ENCODE results near the gene AMACR. TPM values are rescaled to one million over a fixed set of nuclear protein-coding genes. Genes with fewer than 3 reads are reported as not detected.

AMACR gene
- total and polyA plus RNA-seq, 7 experiments from 2014 or later: 2.7 to 12.0 (median 8.2) TPM

DNA sequence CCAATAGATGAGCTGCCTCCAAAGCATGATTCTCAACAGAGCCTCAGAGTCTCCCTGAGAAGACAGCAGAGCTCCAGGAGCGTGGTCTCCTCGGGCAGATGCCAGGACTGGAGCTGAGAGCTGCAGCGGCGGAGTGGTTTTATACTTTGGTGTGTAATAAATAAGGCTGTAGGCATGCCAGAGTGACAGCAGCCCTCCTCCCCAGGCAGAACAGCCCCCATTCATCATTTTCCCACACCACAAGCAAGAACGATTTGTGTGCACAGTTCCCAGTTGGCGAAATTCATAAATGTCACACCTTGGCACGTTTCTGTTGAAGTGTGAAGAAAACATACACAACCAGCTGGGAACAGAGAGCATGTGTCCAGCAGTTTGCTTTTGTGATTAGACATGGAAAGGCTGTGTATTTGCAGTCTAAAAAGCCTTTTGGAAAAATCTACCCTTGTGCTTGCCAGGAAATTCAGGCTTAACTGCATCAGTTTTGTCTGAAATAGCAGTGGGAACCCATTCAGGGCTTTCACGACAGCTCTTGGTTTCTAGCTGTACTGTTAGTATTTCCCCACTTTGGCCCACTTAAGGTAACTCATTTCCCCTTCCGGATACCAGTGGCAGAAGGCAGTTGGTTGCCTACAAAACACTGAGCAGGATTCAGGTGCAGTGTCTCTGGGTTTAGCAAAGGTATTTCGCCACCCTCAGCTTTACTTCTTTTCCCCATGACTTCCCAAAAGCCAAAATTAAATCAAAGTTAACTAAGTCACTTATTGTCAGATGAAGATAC lies 35.4 kb upstream of the AMACR start, which contains the start of gene C1QTNF3:
TSS of gene C1QTNF3 (minus strand) at position 115 of the 778 bp plus-strand sequence. CDS start at position 27, 88 bp downstream.
- H3K27ac Mint-ChIP-seq: no peak within 1 kb of the TSS
- DNase-seq: no peak
- no peak within 1 kb of the TSS for H3K4me3 Mint-ChIP-seq
- Histone ChIP-seq H3K4me1 (ENCODE audit: control insufficient read depth in 2 of 2, insufficient read depth in 2 of 2, low read length in 2 of 2) (no peaks in the 10 kb centered on the region), H3K4me3 (ENCODE audit: low read length) (no peak within 1 kb of the TSS), H3K27me3 (ENCODE audit: control insufficient read depth in 2 of 2, insufficient read depth in 2 of 2, low read length in 2 of 2) (no peaks in the 10 kb centered on the region), H3K36me3 (ENCODE audit: control insufficient read depth in 2 of 3, insufficient read depth in 3 of 3, low read length in 3 of 3) (peaks cover 0 to 4% (median 0%) of the 10 kb centered on the region in 3 experiments), H3K9me3 (ENCODE audit: control insufficient read depth in 2 of 3, low read length in 3 of 3) (no peaks in the 10 kb centered on the region), H3K27ac (ENCODE audit: low read depth, low read length) (no peak within 1 kb of the TSS)
- peaks cover 0 to 18% (median 0%) of the 10 kb centered on the region in 7 donors for H3K4me1 Mint-ChIP-seq
- H3K9me3 Mint-ChIP-seq: peaks cover 0 to 2% (median 0%) of the 10 kb centered on the region in 11 donors
- ATAC-seq: no peak
- peaks cover 0 to 26% (median 10%) of the 10 kb centered on the region in 5 donors for H3K36me3 Mint-ChIP-seq
- no peaks in the 10 kb centered on the region for H3K27me3 Mint-ChIP-seq
- intact Hi-C loops (cut with micrococcal nuclease): no loop called here
- POLR2A ChIA-PET: no interaction called here
- CTCF ChIA-PET: interaction anchor here (0.6 kb wide), 1 partner anchor 38 kb away, joined by 4 read pairs; no protein-coding TSS in a partner anchor

- Mint-ChIP-seq H3K36me3 (peaks cover 0 to 26% (median 4%) of the 10 kb centered on the region in 5 donors), H3K9me3 (peaks cover 0 to 2% (median 0%) of the 10 kb centered on the region in 11 donors), H3K4me3 (no peak overlapping the region), H3K4me1 (peaks cover 0 to 18% (median 0%) of the 10 kb centered on the region in 7 donors), H3K27me3 (no peaks in the 10 kb centered on the region), H3K27ac (no peak overlapping the region)
- no peak for DNase-seq
- Histone ChIP-seq H3K4me3 (ENCODE audit: low read length) (no peak overlapping the region), H3K27me3 (ENCODE audit: control insufficient read depth in 2 of 2, insufficient read depth in 2 of 2, low read length in 2 of 2) (no peaks in the 10 kb centered on the region), H3K4me1 (ENCODE audit: control insufficient read depth in 2 of 2, insufficient read depth in 2 of 2, low read length in 2 of 2) (no peaks in the 10 kb centered on the region), H3K27ac (ENCODE audit: low read depth, low read length) (no peak overlapping the region), H3K9me3 (ENCODE audit: control insufficient read depth in 2 of 3, low read length in 3 of 3) (no peaks in the 10 kb centered on the region), H3K36me3 (ENCODE audit: control insufficient read depth in 2 of 3, insufficient read depth in 3 of 3, low read length in 3 of 3) (peaks cover 0 to 3% (median 0%) of the 10 kb centered on the region in 3 experiments)
- ATAC-seq: no peak
- POLR2A ChIA-PET: no interaction called here
- CTCF ChIA-PET: interaction anchor here (0.6 kb wide), 1 partner anchor 39 kb away, joined by 4 read pairs; no protein-coding TSS in a partner anchor
- intact Hi-C loops (cut with micrococcal nuclease): no loop called here
Measured at GRCh38 chr5:34042321-34042720, 34.5 kb upstream of the AMACR start.

DNA sequence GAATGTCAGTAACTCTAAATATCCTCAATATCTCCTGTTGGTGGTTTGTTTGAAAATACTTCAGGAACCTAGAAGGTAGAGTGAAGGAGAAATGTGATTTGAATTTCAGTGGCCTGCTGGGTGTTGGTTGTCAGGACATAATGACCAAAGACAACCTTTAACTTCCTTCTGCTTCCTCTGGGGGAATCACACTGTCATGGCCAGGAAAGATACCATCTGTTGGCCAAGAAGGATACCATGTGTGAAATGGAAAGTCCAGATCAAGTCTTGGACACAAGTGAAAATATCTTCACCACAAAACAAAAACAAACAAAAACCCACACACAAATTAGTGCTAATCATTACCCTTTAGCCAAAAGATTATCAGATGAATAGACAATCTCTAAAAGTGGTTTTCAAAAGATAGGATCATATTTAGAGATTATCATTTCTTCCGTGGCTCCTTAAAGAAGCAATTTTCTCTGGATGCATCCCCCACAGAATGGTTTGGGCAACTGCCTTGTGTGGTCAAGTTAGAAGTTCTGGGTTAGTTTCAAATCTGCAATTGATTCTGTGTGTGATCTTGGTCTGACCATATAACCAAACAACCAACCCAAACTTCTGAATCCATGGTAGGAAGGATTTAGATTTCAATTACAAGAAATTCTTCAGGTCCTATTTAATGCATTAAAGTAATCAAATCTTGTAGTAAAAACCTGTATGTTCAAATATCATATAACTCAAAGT lies 33.6 kb upstream of the AMACR start:
- Histone ChIP-seq H3K27me3 (ENCODE audit: control insufficient read depth in 2 of 2, insufficient read depth in 2 of 2, low read length in 2 of 2) (no peaks in the 10 kb centered on the region), H3K9me3 (ENCODE audit: control insufficient read depth in 2 of 3, low read length in 3 of 3) (no peaks in the 10 kb centered on the region), H3K4me3 (ENCODE audit: low read length) (no peak overlapping the region), H3K27ac (ENCODE audit: low read depth, low read length) (no peak overlapping the region), H3K4me1 (ENCODE audit: control insufficient read depth in 2 of 2, insufficient read depth in 2 of 2, low read length in 2 of 2) (no peaks in the 10 kb centered on the region), H3K36me3 (ENCODE audit: control insufficient read depth in 2 of 3, insufficient read depth in 3 of 3, low read length in 3 of 3) (no peaks in the 10 kb centered on the region)
- intact Hi-C loops (cut with micrococcal nuclease): no loop called here
- Mint-ChIP-seq H3K27ac (no peak overlapping the region), H3K9me3 (peaks cover 0 to 2% (median 0%) of the 10 kb centered on the region in 11 donors), H3K4me3 (no peak overlapping the region), H3K36me3 (peaks cover 0 to 30% (median 4%) of the 10 kb centered on the region in 5 donors), H3K27me3 (no peaks in the 10 kb centered on the region), H3K4me1 (peaks cover 0 to 18% (median 0%) of the 10 kb centered on the region in 7 donors)
- POLR2A ChIA-PET: no interaction called here
- CTCF ChIA-PET: no interaction called here
- DNase-seq (no peak), ATAC-seq (no peak)

- POLR2A ChIA-PET: no interaction called here
Measured at GRCh38 chr5:34040472-34040871, 32.6 kb upstream of the AMACR start.

GRCh38 chr5:34039398-34040157 lies 31.7 kb upstream of the AMACR start:
- H3K36me3 Mint-ChIP-seq: peaks cover 5 to 43% (median 9%) of the 10 kb centered on the region in 5 donors
- POLR2A ChIA-PET: no interaction called here
- peaks cover 0 to 2% (median 0%) of the 10 kb centered on the region in 11 donors for H3K9me3 Mint-ChIP-seq
- CTCF ChIA-PET: no interaction called here
- ATAC-seq: no peak
- H3K27me3 Mint-ChIP-seq: no peaks in the 10 kb centered on the region
- no peak overlapping the region for H3K27ac Mint-ChIP-seq
- no peak overlapping the region for H3K4me3 ChIP-seq (ENCODE audit: low read length)
- no peak overlapping the region for H3K4me3 Mint-ChIP-seq
- DNase-seq: no peak
- H3K27ac ChIP-seq (ENCODE audit: low read depth, low read length): no peak overlapping the region
- peaks cover 0 to 14% (median 0%) of the 10 kb centered on the region in 3 experiments for H3K36me3 ChIP-seq (ENCODE audit: control insufficient read depth in 2 of 3, insufficient read depth in 3 of 3, low read length in 3 of 3)
- intact Hi-C loops (cut with micrococcal nuclease): no loop called here
- no peaks in the 10 kb centered on the region for H3K9me3 ChIP-seq (ENCODE audit: control insufficient read depth in 2 of 3, low read length in 3 of 3)
- H3K4me1 ChIP-seq (ENCODE audit: control insufficient read depth in 2 of 2, insufficient read depth in 2 of 2, low read length in 2 of 2): no peaks in the 10 kb centered on the region
- no peaks in the 10 kb centered on the region for H3K27me3 ChIP-seq (ENCODE audit: control insufficient read depth in 2 of 2, insufficient read depth in 2 of 2, low read length in 2 of 2)
- peaks cover 0 to 14% (median 0%) of the 10 kb centered on the region in 7 donors for H3K4me1 Mint-ChIP-seq

More at GRCh38 chr5:34040472-34040871, 32.6 kb upstream of the AMACR start:
- intact Hi-C loops (cut with micrococcal nuclease): no loop called here
- no peaks in the 10 kb centered on the region for H3K9me3 ChIP-seq (ENCODE audit: control insufficient read depth in 2 of 3, low read length in 3 of 3)
- H3K27ac ChIP-seq (ENCODE audit: low read depth, low read length): no peak overlapping the region
- Mint-ChIP-seq H3K4me3 (no peak overlapping the region), H3K4me1 (peaks cover 0 to 18% (median 0%) of the 10 kb centered on the region in 7 donors), H3K27ac (no peak overlapping the region), H3K9me3 (peaks cover 0 to 2% (median 0%) of the 10 kb centered on the region in 11 donors), H3K27me3 (no peaks in the 10 kb centered on the region), H3K36me3 (peaks cover 0 to 34% (median 4%) of the 10 kb centered on the region in 5 donors)
- DNase-seq (no peak), ATAC-seq (no peak)
- peaks cover 0 to 5% (median 0%) of the 10 kb centered on the region in 3 experiments for H3K36me3 ChIP-seq (ENCODE audit: control insufficient read depth in 2 of 3, insufficient read depth in 3 of 3, low read length in 3 of 3)
- no peaks in the 10 kb centered on the region for H3K4me1 ChIP-seq (ENCODE audit: control insufficient read depth in 2 of 2, insufficient read depth in 2 of 2, low read length in 2 of 2)
- CTCF ChIA-PET: no interaction called here
- H3K4me3 ChIP-seq (ENCODE audit: low read length): no peak overlapping the region
- no peaks in the 10 kb centered on the region for H3K27me3 ChIP-seq (ENCODE audit: control insufficient read depth in 2 of 2, insufficient read depth in 2 of 2, low read length in 2 of 2)

DNA sequence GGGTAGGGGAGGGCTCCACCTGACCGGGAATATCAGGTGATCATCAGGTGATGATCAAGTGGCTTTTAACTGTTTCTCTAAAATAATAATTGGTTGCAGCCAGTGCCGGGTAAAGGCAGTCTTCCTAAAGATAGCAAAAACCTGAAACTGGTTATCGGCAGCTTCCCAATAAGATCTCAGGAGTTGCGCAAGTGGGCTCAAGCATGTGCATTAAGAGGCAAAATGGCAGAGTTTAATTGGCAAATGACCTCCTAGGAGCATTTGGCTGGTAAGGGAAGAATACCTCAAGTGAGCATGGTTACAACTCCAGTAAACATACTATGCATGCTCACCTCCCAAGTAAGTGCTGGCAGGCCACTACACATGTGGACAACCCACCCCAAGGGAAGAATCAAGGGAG lies 31.0 kb upstream of the AMACR start:
- peaks cover 0 to 20% (median 0%) of the 10 kb centered on the region in 3 experiments for H3K36me3 ChIP-seq (ENCODE audit: control insufficient read depth in 2 of 3, insufficient read depth in 3 of 3, low read length in 3 of 3)
- H3K27me3 Mint-ChIP-seq: no peaks in the 10 kb centered on the region
- H3K4me1 ChIP-seq (ENCODE audit: control insufficient read depth in 2 of 2, insufficient read depth in 2 of 2, low read length in 2 of 2): no peaks in the 10 kb centered on the region
- intact Hi-C loops (cut with micrococcal nuclease): no loop called here
- no peaks in the 10 kb centered on the region for H3K9me3 ChIP-seq (ENCODE audit: control insufficient read depth in 2 of 3, low read length in 3 of 3)
- no peak overlapping the region for H3K27ac ChIP-seq (ENCODE audit: low read depth, low read length)
- peaks cover 6 to 46% (median 11%) of the 10 kb centered on the region in 5 donors for H3K36me3 Mint-ChIP-seq
- DNase-seq (no peak), ATAC-seq (no peak)
- POLR2A ChIA-PET: no interaction called here
- H3K4me1 Mint-ChIP-seq: peaks cover 0 to 14% (median 0%) of the 10 kb centered on the region in 7 donors
- no peak overlapping the region for H3K27ac Mint-ChIP-seq
- peaks cover 0 to 2% (median 0%) of the 10 kb centered on the region in 11 donors for H3K9me3 Mint-ChIP-seq
- no peak overlapping the region for H3K4me3 ChIP-seq (ENCODE audit: low read length)
- CTCF ChIA-PET: no interaction called here
- no peaks in the 10 kb centered on the region for H3K27me3 ChIP-seq (ENCODE audit: control insufficient read depth in 2 of 2, insufficient read depth in 2 of 2, low read length in 2 of 2)
- no peak overlapping the region for H3K4me3 Mint-ChIP-seq
